Caki2 (cell line): ENCODE results near the gene UGT1A7. TPM values are rescaled to one million over a fixed set of nuclear protein-coding genes. Genes with fewer than 3 reads are reported as not detected.

Experiments
- DNase-seq: peaks from one replicate; pipeline ENCODE4 v3.0.0-alpha.2; 2015; ENCODE audit warnings: low read depth
- in situ Hi-C: cut with HindIII; loops from 2 replicates; pipeline ENCODE4 v1.10.0; 2016; ENCODE audit warnings: low sequenced_read_pairs, low pct_unique_long_range_greater_than_20kb, mixed read lengths
- total RNA-seq: library from RNA; depleted of rRNA; stranded (reverse); fragments of >200 nt; shearing (Covaris generic); gene quantifications from 2 replicates; pipeline ENCODE4 v1.2.3, GENCODE V29; 2014; ENCODE audit warnings: low replicate concordance

The UGT1A7 gene
- total RNA-seq, 1 experiment from 2014 or later: 45.3 TPM

DNA sequence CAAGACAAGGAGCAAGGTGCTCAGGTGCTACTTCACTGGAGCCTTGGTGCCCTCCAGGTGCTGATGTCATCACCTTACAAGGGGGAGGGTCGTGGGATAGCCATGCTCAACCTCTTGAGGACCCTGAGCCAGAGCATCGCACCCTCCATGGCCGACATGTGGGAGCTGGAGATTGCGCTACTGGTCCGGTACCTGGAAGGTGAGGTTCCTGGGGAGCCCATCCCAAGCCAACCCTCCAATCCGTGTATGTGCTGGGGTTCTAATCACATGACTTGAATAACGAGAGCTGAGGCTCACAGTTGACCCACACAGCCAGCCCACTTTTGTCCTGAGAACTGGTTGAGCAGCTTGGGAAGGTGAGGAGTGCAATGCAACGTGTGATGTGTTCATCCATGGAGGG lies 122.3 kb downstream of the UGT1A7 start:
- in situ Hi-C loops: no loop called here
- DNase-seq: no peak

- DNase-seq: no peak
- in situ Hi-C loops: no loop called here
These were observed 125.6 kb downstream of the UGT1A7 start for GRCh38 chr2:233807215-233807865.

DNA sequence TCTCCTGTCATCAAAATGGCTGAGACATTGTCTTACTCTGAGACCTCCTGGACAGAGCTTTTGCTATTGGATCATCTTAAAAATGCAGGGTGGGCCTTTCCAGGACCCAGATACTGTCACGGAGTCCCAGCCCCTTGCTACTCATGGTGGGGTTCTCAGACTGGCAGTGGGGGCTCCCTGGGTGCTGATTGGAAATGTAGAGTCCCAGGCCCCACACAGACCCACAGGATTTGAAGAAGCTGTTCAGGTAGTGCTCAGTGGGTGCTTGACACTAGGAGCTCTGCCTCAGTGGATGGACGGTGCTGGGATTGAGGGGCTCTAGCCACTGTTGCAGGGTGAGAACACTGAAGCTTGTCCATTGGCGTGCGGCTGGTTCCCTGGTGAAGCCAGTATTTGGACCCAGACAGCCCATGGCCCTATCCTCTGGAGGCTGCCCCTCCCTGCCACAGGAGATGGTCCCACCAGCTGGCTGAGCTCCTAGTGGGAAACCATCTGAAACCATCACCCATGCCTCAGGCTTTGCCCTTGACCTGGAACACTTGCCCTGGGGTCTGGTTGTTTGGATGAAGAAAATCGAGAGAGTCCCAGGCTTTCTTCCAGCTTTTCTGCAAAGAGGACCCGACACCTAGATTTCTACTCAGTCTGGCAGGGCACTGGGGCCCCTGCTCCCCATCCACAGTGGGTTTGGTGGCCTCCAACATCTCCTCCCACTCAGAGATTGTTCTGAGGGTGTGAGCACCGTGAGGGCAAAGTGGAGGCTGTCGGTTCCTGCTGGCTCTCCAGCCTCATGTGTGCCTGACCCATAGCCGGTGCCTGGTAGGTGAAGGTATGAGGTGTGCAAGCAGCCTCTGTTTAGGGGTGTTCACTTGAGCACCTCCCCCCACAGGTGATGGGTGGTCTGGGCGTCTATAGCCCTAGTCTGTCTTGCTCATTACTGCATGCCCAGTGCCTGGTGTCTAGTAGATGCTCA lies 126.5 kb downstream of the UGT1A7 start:
- in situ Hi-C loops: no loop called here
- no peak for DNase-seq

DNA sequence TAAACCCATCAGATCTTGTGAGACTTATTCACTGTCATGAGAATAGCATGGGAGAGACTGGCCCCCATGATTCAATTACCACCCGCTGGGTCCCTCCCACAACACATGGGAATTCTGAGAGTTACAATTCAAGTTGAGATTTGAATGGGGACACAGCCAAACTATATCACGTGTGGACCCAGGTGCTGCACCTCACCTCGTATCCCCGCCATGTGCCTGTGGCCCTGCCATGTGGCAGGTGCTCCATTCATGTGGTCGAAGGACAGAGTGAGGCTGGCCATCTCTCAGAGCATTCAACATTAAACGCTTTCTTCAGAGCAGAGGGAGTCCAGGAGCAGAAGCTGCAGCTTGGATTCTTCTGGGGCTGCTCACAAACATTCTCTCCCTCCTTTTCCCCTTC lies 128.7 kb downstream of the UGT1A7 start:
- in situ Hi-C loops: no loop called here
- DNase-seq: no peak

GRCh38 chr2:233811087-233811486 lies 129.4 kb downstream of the UGT1A7 start:
- in situ Hi-C loops: no loop called here

DNA sequence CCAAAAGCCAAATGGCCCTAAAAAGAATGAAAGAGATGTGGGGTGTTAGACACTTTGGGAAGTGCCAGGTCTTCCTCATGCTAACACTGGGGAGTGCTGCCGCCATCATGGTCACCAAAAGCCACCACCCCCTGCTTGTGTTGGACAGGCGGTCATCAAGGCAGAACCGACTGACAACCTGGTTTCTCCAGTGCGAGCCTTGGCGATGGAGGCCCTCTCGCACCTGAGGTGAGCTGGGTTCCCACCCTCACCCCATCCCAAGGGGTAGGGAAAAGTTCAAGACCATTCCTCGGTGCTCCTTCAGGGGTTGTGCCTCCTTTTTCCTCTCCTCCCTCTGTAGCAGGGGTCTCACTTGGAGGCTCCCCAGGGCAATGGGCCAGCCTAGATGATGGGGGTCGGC lies 130.0 kb downstream of the UGT1A7 start:
- no peak for DNase-seq
- in situ Hi-C loops: no loop called here

More at GRCh38 chr2:233811087-233811486, 129.4 kb downstream of the UGT1A7 start:
- no peak for DNase-seq

DNA sequence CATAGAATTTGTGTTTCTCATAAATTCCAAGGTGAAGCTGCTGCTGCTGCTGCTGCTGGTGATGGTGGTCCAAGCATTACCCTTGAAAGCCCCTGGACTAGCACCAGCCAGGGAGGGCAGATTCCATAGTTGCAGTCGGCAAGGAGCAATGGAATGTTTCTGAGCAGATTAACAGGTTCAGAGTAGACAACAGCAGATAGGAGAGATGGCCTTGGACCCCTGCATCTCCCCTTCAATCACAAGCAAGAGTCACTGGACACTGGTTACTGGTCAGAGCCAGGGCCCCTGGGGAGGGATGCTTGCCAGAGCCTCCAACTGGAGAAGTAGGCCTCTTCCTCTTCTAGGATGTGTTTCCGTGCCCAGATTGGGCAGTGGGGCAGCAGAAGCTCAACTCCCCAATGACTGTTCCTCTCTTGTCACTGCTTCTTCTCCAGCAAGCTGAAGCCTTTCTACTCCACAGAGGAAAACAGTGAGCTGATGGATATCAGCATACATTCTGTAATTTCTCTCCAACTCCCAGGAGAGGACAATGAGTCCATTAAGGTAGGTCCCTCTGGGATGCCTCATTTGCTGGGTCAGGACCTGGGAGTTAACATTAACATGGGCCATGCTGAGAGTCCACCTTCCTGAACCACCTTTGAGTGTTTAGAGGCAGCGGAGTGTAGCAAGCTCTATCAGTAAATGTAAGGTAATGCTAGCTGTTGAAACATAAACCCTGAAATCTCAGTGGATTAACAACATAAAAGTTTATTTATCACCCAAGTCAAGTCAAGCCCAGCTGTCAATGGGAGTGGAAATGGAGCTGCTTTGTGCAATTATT lies 131.7 kb downstream of the UGT1A7 start:
- DNase-seq: no peak
- in situ Hi-C loops: no loop called here

GRCh38 chr2:233814056-233814835 lies 132.5 kb downstream of the UGT1A7 start:
- DNase-seq: no peak
- in situ Hi-C loops: no loop called here

- in situ Hi-C loops: no loop called here
These were observed 134.2 kb downstream of the UGT1A7 start for GRCh38 chr2:233815861-233816260.

DNA sequence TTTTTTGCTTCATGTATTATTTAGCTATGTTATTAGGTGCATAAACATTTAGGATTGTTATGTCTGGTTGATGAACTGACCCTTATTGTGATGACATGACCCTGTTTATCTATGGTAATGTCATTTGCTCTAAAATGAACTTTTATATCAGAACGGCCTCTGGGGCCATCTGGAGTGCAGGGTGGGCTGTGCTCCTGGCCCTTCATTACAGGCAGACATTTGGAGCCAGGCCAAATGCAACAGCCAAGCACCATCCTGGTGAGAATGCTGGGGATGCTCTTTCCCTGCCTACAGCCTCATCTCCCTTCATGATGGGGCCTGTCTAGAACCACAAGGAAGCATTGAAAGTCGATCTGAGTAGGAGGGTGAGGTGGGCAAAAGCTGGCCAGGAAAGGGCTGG lies 134.6 kb downstream of the UGT1A7 start:
- no peak for DNase-seq
- in situ Hi-C loops: no loop called here

More at GRCh38 chr2:233815861-233816260, 134.2 kb downstream of the UGT1A7 start:
- DNase-seq: no peak

GRCh38 chr2:233816771-233817170 lies 135.1 kb downstream of the UGT1A7 start:
- no peak for DNase-seq
- in situ Hi-C loops: no loop called here

DNA sequence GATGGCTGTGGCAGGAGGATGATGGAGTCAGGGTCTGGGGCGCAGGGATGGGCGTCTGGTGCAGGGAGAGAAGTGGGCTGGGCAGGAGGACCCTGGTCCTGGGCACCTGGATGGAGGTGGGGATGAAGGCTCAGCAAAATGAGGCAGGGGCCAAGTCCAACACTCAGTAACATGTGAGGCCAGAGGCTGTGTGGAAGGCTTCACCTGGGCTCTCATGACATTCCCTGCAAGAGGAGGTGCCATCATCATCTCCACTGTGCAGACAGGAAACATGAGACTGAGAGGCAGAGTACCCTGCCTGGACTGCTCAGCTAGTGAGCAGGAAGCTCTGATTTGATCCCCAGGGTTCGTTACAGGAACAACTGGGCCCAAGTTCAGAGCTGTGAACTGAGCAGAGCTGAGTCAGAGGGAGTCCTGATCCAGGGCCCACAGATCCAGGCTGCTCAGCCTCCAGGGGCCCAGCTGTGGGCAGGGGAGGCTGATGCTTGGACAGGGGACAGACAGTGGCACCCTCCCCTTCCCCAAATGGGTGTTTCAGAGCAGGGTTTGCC lies 135.7 kb downstream of the UGT1A7 start:
- in situ Hi-C loops: no loop called here
- no peak for DNase-seq

DNA sequence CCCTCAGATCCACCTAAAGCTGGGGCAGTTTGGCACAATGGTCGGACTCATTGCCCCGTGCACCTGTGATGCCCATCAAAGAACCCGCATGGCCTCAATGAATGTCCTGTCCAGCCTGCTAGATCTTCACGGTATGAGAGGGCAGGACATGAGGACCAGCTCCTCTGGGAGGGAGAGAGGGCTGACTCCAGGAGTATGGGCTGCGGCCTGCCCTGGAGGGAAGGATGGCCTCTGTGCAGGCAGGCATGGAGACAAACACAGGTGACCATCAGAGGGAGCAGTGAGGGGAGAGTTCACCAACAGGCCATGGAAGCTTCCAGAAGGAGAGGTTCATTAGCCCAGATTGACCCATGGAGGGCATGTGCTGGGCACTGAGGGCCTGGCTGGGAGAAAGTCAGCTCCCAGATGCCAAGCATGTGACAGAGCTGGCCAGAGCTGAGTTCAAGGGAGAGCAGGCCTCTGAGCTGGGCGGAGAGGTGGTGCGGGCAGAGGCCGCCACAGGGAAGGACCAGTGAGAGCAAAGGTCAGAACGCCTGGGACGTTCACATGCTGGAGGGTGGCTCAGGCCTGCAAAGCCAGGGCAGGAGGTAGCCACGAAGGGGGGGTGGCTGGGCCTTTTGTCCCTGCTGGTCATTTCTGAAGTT lies 136.4 kb downstream of the UGT1A7 start:
- in situ Hi-C loops: no loop called here
- DNase-seq: no peak

- in situ Hi-C loops: no loop called here
- DNase-seq: no peak
These were observed 137.2 kb downstream of the UGT1A7 start for GRCh38 chr2:233818639-233819621.

DNA sequence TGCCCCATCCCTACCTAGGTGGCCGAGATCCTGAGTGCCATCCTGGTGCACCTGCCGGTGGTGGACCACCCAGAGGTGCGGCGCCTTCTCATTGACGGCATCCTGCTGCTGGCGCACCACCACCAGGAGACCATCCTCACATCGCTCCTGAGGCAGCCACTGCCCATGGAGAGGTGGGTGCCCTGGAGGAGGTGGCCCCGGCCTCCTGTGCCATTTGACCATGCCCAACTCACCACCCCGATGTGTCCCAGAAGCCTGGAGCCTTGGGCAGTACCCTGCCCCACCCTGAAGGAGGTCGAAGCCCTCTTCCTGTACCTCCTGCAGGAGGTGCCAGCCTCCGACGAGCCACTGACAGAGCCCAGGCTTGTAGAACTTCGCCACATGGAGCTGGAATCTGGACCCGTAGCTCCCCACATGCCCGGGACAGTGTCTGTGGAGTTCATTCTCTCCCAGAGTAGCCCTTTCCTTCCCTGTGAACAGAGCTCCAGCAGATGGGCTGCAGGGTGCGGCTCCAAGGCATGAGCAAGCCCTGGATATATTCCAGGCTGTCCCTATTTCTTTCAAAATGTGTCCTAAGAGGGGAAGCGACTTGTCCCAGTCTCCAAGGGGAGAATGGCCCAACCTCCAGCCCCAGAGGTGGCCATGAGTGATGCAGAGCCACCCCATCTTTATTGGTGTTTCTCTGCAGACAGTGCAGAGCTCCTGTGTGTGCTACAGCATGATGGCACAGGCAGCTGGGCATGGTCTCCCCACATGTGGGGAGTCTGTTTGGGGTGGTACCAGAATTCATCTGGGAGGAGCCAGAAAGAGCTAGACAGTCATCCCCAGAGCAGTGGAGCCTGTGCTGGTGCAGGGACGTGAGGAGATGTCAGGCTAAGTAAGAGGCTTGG lies 138.4 kb downstream of the UGT1A7 start:
- no peak for DNase-seq
- in situ Hi-C loops: no loop called here
